ENCODE results near the gene FSCN2. TPM values are rescaled to one million over a fixed set of nuclear protein-coding genes. Genes with fewer than 3 reads are reported as not detected.
A peak's percentile ranks its signal among the peaks of the same experiment; 100 is the strongest.

FSCN2 gene
- total and polyA plus RNA-seq, 2 donors (not counting 1 experiment from before 2014, with no cell fraction given), result 0.35 to 2.0 TPM

DNA sequence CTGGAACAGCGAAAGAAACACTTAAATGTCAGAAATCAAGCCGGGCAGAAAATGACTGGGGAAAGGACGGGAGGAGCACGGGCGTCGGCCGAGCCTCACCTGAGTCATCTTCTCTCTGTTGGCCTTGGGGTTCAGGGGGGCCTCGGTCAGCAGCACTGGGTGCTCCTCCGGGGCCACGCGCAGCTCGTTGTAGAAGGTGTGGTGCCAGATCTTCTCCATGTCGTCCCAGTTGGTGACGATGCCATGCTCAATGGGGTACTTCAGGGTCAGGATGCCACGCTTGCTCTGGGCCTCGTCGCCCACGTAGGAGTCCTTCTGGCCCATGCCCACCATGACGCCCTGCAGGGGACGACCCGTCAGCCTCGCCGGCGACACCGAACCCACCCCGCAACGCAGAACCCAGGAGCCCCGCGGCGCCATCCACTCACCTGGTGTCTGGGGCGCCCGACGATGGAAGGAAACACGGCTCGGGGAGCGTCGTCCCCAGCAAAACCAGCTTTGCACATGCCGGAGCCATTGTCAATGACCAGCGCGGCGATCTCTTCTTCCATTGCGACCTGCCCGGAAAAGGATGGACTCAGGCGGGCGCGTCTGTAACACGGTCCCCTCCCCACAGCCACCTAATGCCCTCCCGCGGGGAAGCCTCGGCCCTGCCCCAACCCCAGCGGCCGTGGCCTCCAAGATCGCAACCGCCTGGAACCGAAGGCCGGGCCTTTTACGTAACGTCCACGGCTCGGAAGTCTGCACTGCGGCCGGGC is 16.2 kb upstream of the FSCN2 start:
- H3K9ac ChIP-seq (ENCODE audit: insufficient read depth, low read length), result peak overlapping the region; percentile 82
- peak overlapping the region; percentile 79 for H3K4me2 ChIP-seq (ENCODE audit: extremely low read depth, insufficient read depth, low read length)
- peaks cover 30% of the 10 kb centered on the region for H3K36me3 ChIP-seq (ENCODE audit: control insufficient read depth, insufficient read depth, low read length)
- H3K4me3 ChIP-seq (replicated peaks in 1 of 4; ENCODE audit: control extremely low read depth in 1 of 4, insufficient read depth in 1 of 4, low read depth in 3 of 4, low read length in 4 of 4), result peak overlapping the region; percentile 86 to 100 (median 94)
- H3K27me3 ChIP-seq (ENCODE audit: control insufficient read depth, insufficient read depth, low read length), result no peaks in the 10 kb centered on the region
- H3K79me2 ChIP-seq (ENCODE audit: control insufficient read depth, insufficient read depth, low read length), result peaks cover 57% of the 10 kb centered on the region
- no peak for DNase-seq (ENCODE audit: low read depth in 2 of 2)
- TF ChIP-seq EZH2 (IDR thresholded peaks at IDR 0.05; ENCODE audit: low read length, missing control alignments), result no peak
- TF ChIP-seq, protein P1, sequence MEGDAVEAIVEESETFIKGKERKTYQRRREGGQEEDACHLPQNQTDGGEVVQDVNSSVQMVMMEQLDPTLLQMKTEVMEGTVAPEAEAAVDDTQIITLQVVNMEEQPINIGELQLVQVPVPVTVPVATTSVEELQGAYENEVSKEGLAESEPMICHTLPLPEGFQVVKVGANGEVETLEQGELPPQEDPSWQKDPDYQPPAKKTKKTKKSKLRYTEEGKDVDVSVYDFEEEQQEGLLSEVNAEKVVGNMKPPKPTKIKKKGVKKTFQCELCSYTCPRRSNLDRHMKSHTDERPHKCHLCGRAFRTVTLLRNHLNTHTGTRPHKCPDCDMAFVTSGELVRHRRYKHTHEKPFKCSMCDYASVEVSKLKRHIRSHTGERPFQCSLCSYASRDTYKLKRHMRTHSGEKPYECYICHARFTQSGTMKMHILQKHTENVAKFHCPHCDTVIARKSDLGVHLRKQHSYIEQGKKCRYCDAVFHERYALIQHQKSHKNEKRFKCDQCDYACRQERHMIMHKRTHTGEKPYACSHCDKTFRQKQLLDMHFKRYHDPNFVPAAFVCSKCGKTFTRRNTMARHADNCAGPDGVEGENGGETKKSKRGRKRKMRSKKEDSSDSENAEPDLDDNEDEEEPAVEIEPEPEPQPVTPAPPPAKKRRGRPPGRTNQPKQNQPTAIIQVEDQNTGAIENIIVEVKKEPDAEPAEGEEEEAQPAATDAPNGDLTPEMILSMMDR (conservative IDR thresholded peaks at IDR 0.05 in 1 of 2, IDR thresholded peaks at IDR 0.05 in 1 of 2; ENCODE audit: low read depth in 1 of 2, low read length in 2 of 2), result no peak
- no peaks in the 10 kb centered on the region for H3K9me3 ChIP-seq (ENCODE audit: control insufficient read depth, insufficient read depth, low read depth, low read length)
- peaks cover 7% of the 10 kb centered on the region for H3K4me1 ChIP-seq (ENCODE audit: control insufficient read depth, extremely low read depth, insufficient read depth, low read length)
- H2AFZ ChIP-seq (ENCODE audit: low read length), result no peak overlapping the region
- peak overlapping the region; percentile 86 for H3K27ac ChIP-seq (ENCODE audit: insufficient read depth, low read length)
- H4K20me1 ChIP-seq (ENCODE audit: control insufficient read depth, extremely low read depth, insufficient read depth, low read length), result peaks cover 6% of the 10 kb centered on the region

DNA sequence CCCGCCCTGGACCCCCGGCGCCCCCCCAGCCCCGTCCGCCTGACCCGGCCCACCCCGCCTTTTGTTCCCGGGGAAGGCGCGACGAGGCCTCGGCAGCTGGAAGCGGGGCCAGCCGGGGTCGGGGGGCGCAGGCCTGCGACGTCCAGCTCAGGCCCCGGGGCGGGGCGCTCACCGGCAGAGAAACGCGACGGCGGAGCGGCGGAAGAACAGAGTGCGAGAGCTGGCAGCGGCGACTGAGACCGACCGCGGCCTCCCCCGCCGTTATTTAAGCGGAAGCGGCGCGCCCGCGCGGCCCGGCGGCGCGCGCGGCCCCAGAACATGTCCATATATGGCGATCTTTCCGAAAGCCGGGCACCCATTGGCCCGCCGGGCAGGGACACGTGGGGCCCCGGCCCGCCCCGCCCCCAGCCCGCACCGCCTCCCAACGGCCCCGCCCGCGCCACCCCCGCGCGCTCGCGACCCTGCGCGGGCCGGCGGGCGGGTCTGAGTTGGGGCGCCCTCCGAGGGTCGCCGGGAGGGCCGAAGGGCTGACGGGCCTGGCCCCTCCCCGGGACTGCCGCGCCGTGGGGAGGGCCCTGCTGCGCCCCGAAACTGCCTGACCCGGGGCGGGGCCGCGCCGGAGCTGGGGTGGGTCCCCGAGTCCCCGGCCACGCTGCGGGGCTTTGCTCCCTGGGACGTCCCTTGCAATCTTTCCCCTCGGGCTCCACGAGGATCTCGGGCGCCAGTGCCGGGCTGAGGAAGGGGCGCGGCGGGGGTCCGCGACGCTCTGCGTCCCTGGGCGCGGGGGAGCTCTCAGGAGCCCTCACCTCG is 15.4 kb upstream of the FSCN2 start, which contains the start of gene ACTG1:
TSS of gene ACTG1 (minus strand) at position 238 of the 810 bp plus-strand sequence. CDS start 445 bp downstream, outside the sequence.
- Histone ChIP-seq H3K9me3 (ENCODE audit: control insufficient read depth, insufficient read depth, low read depth, low read length) (no peaks in the 10 kb centered on the region), H3K9ac (ENCODE audit: insufficient read depth, low read length) (peak within 1 kb of the TSS; percentile 82), H3K4me2 (ENCODE audit: extremely low read depth, insufficient read depth, low read length) (peak within 1 kb of the TSS; percentile 79), H3K79me2 (ENCODE audit: control insufficient read depth, insufficient read depth, low read length) (peaks cover 63% of the 10 kb centered on the region), H3K4me1 (ENCODE audit: control insufficient read depth, extremely low read depth, insufficient read depth, low read length) (peaks cover 8% of the 10 kb centered on the region), H3K36me3 (ENCODE audit: control insufficient read depth, insufficient read depth, low read length) (peaks cover 30% of the 10 kb centered on the region), H3K4me3 (replicated peaks in 1 of 4; ENCODE audit: control extremely low read depth in 1 of 4, insufficient read depth in 1 of 4, low read depth in 3 of 4, low read length in 4 of 4) (peak within 1 kb of the TSS; percentile 86 to 100 (median 94)), H3K27me3 (ENCODE audit: control insufficient read depth, insufficient read depth, low read length) (no peaks in the 10 kb centered on the region), H4K20me1 (ENCODE audit: control insufficient read depth, extremely low read depth, insufficient read depth, low read length) (peaks cover 6% of the 10 kb centered on the region), H3K27ac (ENCODE audit: insufficient read depth, low read length) (peak within 1 kb of the TSS; percentile 91), H2AFZ (ENCODE audit: low read length) (no peak within 1 kb of the TSS)
- TF ChIP-seq EZH2 (IDR thresholded peaks at IDR 0.05; ENCODE audit: low read length, missing control alignments), result no peak
- TF ChIP-seq, protein P1 (conservative IDR thresholded peaks at IDR 0.05 in 1 of 2, IDR thresholded peaks at IDR 0.05 in 1 of 2; ENCODE audit: low read depth in 1 of 2, low read length in 2 of 2), result no peak
- peak; percentile 88 to 92 for DNase-seq (ENCODE audit: low read depth in 2 of 2)

DNA sequence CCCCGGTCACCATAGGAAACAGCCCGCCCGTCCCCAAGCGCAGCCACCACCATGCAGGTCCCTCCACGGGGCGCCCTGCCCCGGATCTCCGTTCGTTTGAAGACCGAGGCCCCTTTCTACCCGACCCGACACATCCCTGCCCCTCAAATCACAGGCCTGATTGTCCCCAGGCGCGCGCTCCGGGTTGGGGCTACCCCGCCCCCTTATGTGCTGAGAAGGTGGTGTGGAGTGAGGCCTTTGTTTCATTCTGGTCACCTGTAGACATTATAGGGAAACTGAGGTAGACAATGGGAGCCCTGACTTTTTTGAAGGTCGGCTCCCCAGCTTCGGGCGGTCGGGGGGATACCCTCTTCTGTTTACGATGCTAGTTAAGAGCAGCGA is 14.8 kb upstream of the FSCN2 start:
- no peaks in the 10 kb centered on the region for H3K27me3 ChIP-seq (ENCODE audit: control insufficient read depth, insufficient read depth, low read length)
- peak overlapping the region; percentile 70 for H3K9ac ChIP-seq (ENCODE audit: insufficient read depth, low read length)
- peak overlapping the region; percentile 53 for H3K4me2 ChIP-seq (ENCODE audit: extremely low read depth, insufficient read depth, low read length)
- peaks cover 13% of the 10 kb centered on the region for H3K4me1 ChIP-seq (ENCODE audit: control insufficient read depth, extremely low read depth, insufficient read depth, low read length)
- no peak for TF ChIP-seq EZH2 (IDR thresholded peaks at IDR 0.05; ENCODE audit: low read length, missing control alignments)
- TF ChIP-seq, protein P1 (conservative IDR thresholded peaks at IDR 0.05 in 1 of 2, IDR thresholded peaks at IDR 0.05 in 1 of 2; ENCODE audit: low read depth in 1 of 2, low read length in 2 of 2), result no peak
- no peak overlapping the region for H2AFZ ChIP-seq (ENCODE audit: low read length)
- DNase-seq (ENCODE audit: low read depth in 2 of 2), result peak; percentile 59 to 62
- H3K9me3 ChIP-seq (ENCODE audit: control insufficient read depth, insufficient read depth, low read depth, low read length), result no peaks in the 10 kb centered on the region
- peaks cover 6% of the 10 kb centered on the region for H4K20me1 ChIP-seq (ENCODE audit: control insufficient read depth, extremely low read depth, insufficient read depth, low read length)
- peaks cover 30% of the 10 kb centered on the region for H3K36me3 ChIP-seq (ENCODE audit: control insufficient read depth, insufficient read depth, low read length)
- H3K79me2 ChIP-seq (ENCODE audit: control insufficient read depth, insufficient read depth, low read length), result peaks cover 68% of the 10 kb centered on the region
- H3K4me3 ChIP-seq (replicated peaks in 1 of 4; ENCODE audit: control extremely low read depth in 1 of 4, insufficient read depth in 1 of 4, low read depth in 3 of 4, low read length in 4 of 4), result peak overlapping the region; percentile 12 to 82 (median 54)
- peak overlapping the region; percentile 91 for H3K27ac ChIP-seq (ENCODE audit: insufficient read depth, low read length)

Measured in fibroblast of lung (primary cell).